GM21619 (cell line): Measurements from ENCODE around the gene BPIFB2.

ENCODE experiments used
- ATAC-seq: cut with Tn5 transposase; IDR thresholded peaks from one replicate; pipeline ENCODE4 v1.9.1; 2021; ENCODE audit not compliant: unreplicated experiment

BPIFB2 gene

DNA sequence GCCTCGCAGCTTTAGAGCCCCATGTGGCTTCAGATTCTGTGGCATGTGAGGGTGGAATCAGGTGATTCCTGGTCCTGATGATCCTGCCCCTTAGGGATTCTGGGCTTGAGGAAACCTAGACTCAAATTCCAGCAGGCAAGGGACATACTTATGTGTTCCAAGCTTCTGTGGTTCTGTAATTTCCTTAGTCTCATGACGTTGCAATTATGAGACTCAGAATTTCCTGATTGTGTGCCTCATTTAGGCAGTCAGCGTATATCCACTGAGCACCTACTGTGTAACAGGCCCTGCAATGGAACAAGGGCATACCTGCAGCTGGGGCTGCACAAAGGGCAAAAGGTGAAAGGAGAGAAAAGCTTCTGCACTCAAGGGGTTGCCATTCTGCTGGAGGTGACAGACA lies 60.3 kb downstream of the BPIFB2 start:
- ATAC-seq: no peak

DNA sequence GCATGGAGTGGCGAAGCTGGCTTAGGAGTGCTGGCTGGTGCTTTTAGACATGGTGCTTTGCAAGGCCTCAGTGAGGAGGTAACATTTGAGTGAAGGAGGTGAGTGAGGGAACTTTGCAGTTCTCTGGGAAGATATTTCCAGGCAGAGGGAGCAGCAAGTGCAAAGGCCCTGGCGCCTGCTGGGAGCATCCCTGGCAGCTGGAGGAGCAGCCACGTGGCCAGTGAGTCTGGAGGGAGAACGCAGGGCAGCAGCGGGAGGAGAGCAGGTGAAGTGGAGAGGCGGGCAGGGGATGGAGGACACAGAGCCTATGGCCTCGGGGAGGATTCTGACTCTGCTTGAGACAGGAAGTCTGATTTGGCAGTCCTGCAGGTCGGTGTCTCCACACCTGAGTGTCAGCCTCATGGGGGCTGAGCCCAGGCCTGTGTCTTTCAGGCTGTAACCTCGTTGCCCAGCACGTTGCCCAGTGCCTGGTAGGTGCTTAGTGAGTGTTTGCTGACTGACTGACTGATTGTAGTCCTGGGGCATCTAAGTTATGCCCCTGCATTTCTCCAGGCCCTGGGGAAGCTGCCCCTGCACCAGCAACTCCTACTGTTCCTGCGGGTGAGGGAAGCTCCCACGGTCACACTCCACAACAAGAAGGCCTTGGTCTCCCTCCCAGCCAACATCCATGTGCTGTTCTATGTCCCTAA lies 60.9 kb downstream of the BPIFB2 start:
- no peak for ATAC-seq

- no peak for ATAC-seq
Measured at GRCh38 chr20:33069673-33070072, 62.2 kb downstream of the BPIFB2 start.

- ATAC-seq: no peak
Measured at GRCh38 chr20:33070111-33071053, 62.9 kb downstream of the BPIFB2 start.

GRCh38 chr20:33071198-33071597 lies 63.7 kb downstream of the BPIFB2 start:
- ATAC-seq: no peak

DNA sequence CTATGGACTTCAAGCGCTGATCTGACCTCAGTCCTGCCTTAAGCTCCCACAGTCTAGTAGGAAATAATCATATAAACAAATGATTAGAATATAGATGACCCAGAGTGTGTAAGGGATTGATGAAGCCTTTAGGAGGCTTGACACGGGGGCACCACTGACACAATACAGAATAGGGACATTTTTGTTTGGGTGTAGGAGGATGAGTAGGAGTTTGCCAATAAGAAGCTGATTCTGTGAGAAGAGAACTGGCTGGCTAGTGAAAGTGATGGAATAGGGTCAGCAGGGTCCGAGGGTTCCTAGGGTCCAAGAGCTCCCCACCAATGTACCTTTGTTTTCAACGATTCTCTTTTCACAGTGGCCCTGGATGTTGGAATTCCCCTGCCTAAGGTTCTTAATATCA lies 64.9 kb downstream of the BPIFB2 start:
- no peak for ATAC-seq

GRCh38 chr20:33072813-33073212 lies 65.3 kb downstream of the BPIFB2 start:
- ATAC-seq: no peak
